ENCODE data around the gene FAM236B.
"Not testable (repeated sequence)": the region's sequence is repeated elsewhere in the genome, so short reads cannot be mapped to it uniquely, and the experiment has no call there.

- TF ChIP-seq CTCF (conservative IDR thresholded peaks at IDR 0.05); EZH2 (IDR thresholded peaks at IDR 0.05; ENCODE audit: low read depth): not testable (repeated sequence)
These were observed 991 bp upstream of the FAM236B start for GRCh38 chrX:72783365-72783936.
